Neuron (in vitro differentiated cells): ENCODE data around the gene TEX10.

Experiments used
- H2AFZ ChIP-seq: one replicate; pipeline ENCODE4 v1.6.1; 2013; ENCODE audit warnings: low read depth, mild to moderate bottlenecking, inconsistent platforms, low read length, moderate library complexity
- H3K27me3 ChIP-seq: one replicate; pipeline ENCODE4 v1.6.1; 2013; ENCODE audit warnings: low read length; ENCODE audit not compliant: insufficient read depth
- H3K36me3 ChIP-seq: one replicate; pipeline ENCODE4 v1.6.1; 2013; ENCODE audit warnings: low read length; ENCODE audit not compliant: insufficient read depth
- H3K4me1 ChIP-seq: one replicate; pipeline ENCODE4 v1.6.1; 2013; ENCODE audit warnings: low read length; ENCODE audit not compliant: insufficient read depth
- H3K4me3 ChIP-seq: 2 replicates; pipeline ENCODE4 v1.5.1; 2013; ENCODE audit warnings: mild to moderate bottlenecking, low read length, moderate library complexity
- H3K9me3 ChIP-seq: one replicate; pipeline ENCODE4 v1.6.1; 2013; ENCODE audit warnings: low read length

Gene TEX10

DNA sequence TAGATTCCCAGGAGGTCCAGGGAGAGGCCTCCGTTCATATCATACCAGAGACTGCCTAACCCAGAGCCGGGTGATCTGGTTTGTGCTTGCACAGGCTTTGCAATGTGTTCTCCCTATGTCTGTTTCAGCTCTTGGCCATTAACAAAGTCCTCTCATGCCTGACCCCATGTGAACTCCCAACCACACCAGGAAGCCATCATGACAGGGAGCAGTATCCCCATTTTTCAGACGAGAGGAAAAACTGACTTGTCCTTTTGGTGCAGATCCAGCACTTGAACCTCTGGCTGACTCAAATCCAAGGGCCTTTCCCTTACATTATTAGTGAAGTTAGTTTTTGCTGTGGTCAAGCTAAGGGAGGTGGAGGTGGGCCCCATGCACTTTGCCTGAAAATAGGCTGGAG, 58.4 kb downstream of the TEX10 start:
- Histone ChIP-seq H3K4me1 (peaks cover 16% of the 10 kb centered on the region), H2AFZ (no peak overlapping the region), H3K4me3 (no peak overlapping the region), H3K36me3 (peaks cover 75% of the 10 kb centered on the region), H3K27me3 (no peaks in the 10 kb centered on the region), H3K9me3 (no peaks in the 10 kb centered on the region)

DNA sequence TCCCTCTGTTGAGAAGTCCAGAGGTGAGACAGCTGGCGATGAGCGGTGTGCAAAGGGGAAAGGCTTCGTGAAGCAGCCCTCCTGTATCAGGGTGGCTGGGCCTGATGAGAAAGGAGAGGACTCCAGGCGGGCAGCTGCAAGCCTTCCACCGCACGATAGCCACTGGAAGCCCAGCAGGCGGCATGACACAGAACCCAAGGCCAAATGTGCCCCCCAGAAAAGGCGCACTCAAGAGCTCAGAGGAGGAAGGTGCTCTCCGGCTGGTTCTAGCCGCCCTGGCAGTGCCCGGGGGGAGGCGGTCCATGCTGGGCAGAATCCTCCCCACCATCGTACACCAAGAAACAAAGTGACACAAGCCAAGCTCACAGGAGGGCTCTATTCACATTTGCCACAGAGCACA, 60.3 kb downstream of the TEX10 start:
- no peak overlapping the region for H2AFZ ChIP-seq
- H3K9me3 ChIP-seq, result peaks cover 4% of the 10 kb centered on the region
- no peaks in the 10 kb centered on the region for H3K4me1 ChIP-seq
- peaks cover 72% of the 10 kb centered on the region for H3K36me3 ChIP-seq
- no peak overlapping the region for H3K4me3 ChIP-seq
- no peaks in the 10 kb centered on the region for H3K27me3 ChIP-seq

DNA sequence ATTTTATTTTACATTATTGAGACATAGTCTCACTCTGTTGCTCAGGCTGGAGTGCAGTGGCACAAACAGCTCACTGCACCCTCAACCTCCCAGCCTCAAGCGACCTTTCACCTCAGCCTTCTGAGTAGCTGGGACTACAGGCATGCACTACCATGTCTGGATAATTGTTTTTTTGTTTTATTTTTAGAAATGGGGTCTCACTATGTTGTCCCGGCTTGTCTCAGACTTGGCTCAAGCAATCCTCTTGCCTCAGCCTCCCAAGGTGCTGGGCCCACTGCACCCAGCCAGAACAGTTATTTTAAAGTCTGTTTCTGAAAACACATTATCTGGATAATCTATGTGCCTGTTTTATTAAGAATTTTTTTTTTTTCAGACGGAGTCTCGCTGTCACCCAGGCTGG, 62.0 kb downstream of the TEX10 start:
- H2AFZ ChIP-seq, result no peak overlapping the region
- H3K4me3 ChIP-seq, result no peak overlapping the region
- H3K4me1 ChIP-seq, result no peaks in the 10 kb centered on the region
- no peaks in the 10 kb centered on the region for H3K27me3 ChIP-seq
- H3K36me3 ChIP-seq, result peaks cover 65% of the 10 kb centered on the region
- peaks cover 11% of the 10 kb centered on the region for H3K9me3 ChIP-seq

- Histone ChIP-seq H2AFZ (no peak overlapping the region), H3K27me3 (no peaks in the 10 kb centered on the region), H3K9me3 (peaks cover 22% of the 10 kb centered on the region), H3K4me1 (no peaks in the 10 kb centered on the region), H3K36me3 (peaks cover 56% of the 10 kb centered on the region), H3K4me3 (no peak overlapping the region)
Observed at GRCh38 chr9:100287186-100287585, 65.6 kb downstream of the TEX10 start.

- Histone ChIP-seq H3K36me3 (peaks cover 52% of the 10 kb centered on the region), H3K4me3 (no peak overlapping the region), H3K4me1 (no peaks in the 10 kb centered on the region), H3K27me3 (no peaks in the 10 kb centered on the region), H2AFZ (no peak overlapping the region), H3K9me3 (peaks cover 22% of the 10 kb centered on the region)
Observed at GRCh38 chr9:100286257-100286656, 66.5 kb downstream of the TEX10 start.

DNA sequence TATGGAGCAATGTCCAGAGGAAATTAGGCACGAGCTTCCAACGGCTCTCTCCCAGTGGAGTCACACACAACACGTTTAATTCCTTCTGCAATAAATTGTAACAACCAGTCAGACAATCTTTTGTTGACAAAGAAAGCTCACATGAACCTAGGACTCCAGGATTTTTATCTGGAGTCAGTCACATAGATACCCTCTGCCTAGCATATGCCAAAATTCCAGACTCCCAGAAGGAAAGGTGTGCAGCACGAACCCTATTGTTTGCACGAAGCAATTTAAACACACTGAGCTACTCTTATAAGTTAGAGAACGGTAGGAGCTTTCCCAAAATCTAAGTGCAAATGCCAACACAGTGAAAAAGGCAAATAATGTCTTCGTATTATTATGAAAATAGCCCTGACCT, 67.1 kb downstream of the TEX10 start:
- peaks cover 54% of the 10 kb centered on the region for H3K36me3 ChIP-seq
- H3K9me3 ChIP-seq, result peaks cover 22% of the 10 kb centered on the region
- H2AFZ ChIP-seq, result no peak overlapping the region
- H3K27me3 ChIP-seq, result no peaks in the 10 kb centered on the region
- H3K4me3 ChIP-seq, result no peak overlapping the region
- H3K4me1 ChIP-seq, result no peaks in the 10 kb centered on the region

DNA sequence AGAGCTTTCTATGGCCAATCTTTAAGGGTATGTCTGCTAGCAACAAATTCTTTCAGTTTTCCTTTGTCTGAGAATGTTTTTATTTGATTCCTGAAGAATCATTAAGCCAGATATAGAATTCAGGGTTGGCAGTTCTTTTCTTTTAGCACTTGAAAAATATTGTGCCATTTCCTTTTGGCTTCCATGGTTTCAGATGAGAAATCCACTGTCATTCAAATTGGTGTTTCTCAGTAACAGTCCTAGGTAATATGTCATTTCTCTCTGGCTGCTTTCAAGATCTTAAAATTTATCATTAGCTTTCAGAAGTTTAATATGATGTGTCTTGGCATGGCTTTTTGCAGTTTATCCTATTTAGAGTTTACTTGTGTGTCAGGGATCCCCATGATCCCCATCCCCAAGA, 67.7 kb downstream of the TEX10 start:
- Histone ChIP-seq H3K4me1 (no peaks in the 10 kb centered on the region), H2AFZ (no peak overlapping the region), H3K4me3 (no peak overlapping the region), H3K9me3 (peaks cover 22% of the 10 kb centered on the region), H3K27me3 (no peaks in the 10 kb centered on the region), H3K36me3 (peaks cover 54% of the 10 kb centered on the region)

GRCh38 chr9:100284247-100284646, 68.5 kb downstream of the TEX10 start:
- H3K4me1 ChIP-seq, result no peaks in the 10 kb centered on the region
- H3K9me3 ChIP-seq, result peaks cover 22% of the 10 kb centered on the region
- H3K27me3 ChIP-seq, result no peaks in the 10 kb centered on the region
- H2AFZ ChIP-seq, result no peak overlapping the region
- H3K36me3 ChIP-seq, result peaks cover 47% of the 10 kb centered on the region
- H3K4me3 ChIP-seq, result no peak overlapping the region

GRCh38 chr9:100282388-100282719, 70.4 kb downstream of the TEX10 start:
- peaks cover 3% of the 10 kb centered on the region for H3K4me1 ChIP-seq
- H3K9me3 ChIP-seq, result peaks cover 18% of the 10 kb centered on the region
- H3K4me3 ChIP-seq, result no peak overlapping the region
- H3K27me3 ChIP-seq, result no peaks in the 10 kb centered on the region
- H2AFZ ChIP-seq, result no peak overlapping the region
- peaks cover 44% of the 10 kb centered on the region for H3K36me3 ChIP-seq

DNA sequence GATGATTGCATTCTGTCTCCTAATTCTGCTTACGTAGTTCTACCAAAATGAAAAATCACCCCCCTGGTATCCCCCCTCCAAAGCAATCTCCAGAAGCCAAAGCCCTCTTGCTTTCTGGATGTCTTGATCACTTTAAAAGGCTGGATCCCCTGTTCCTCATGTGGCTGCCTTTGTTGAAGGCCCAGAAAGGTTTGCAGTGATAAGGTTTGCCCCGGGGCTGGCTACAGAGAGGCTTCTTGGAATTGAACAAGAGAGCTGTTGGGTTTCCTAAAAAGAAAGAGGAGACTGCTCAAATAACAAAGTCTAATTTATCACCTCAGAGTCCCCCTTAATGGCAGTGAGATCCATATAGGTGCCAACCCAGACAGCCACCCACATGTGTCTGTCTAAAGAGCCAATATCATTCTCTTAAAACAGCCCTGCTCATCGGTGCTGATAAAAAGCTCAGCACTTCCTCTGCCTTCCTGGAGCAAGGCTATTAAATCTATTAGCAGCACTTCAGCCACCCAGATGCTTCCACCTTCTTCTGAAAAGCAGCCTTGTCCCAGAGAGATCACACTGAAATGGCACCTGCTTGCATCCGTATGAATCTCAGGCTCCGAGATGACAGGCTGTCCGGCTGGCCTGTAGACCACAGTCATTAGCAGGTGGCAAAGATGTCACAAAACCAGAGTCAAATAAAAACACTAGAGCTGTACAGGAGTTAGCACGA, 70.9 kb downstream of the TEX10 start:
- H3K36me3 ChIP-seq, result peaks cover 40% of the 10 kb centered on the region

GRCh38 chr9:100281066-100281465, 71.7 kb downstream of the TEX10 start:
- Histone ChIP-seq H3K4me3 (no peak overlapping the region), H3K4me1 (peaks cover 8% of the 10 kb centered on the region), H2AFZ (no peak overlapping the region), H3K27me3 (no peaks in the 10 kb centered on the region), H3K9me3 (peaks cover 14% of the 10 kb centered on the region), H3K36me3 (peaks cover 39% of the 10 kb centered on the region)

More for the DNA sequence above, 70.9 kb downstream of the TEX10 start:
- Histone ChIP-seq H3K4me3 (no peak overlapping the region), H3K27me3 (no peaks in the 10 kb centered on the region), H3K9me3 (peaks cover 16% of the 10 kb centered on the region), H3K4me1 (peaks cover 7% of the 10 kb centered on the region), H2AFZ (no peak overlapping the region)

GRCh38 chr9:100277166-100277979, 75.4 kb downstream of the TEX10 start:
- no peaks in the 10 kb centered on the region for H3K27me3 ChIP-seq
- peaks cover 22% of the 10 kb centered on the region for H3K36me3 ChIP-seq

GRCh38 chr9:100269656-100270055, 83.1 kb downstream of the TEX10 start:
- H2AFZ ChIP-seq, result no peak overlapping the region
- no peaks in the 10 kb centered on the region for H3K27me3 ChIP-seq
- peaks cover 9% of the 10 kb centered on the region for H3K9me3 ChIP-seq

More at GRCh38 chr9:100277166-100277979, 75.4 kb downstream of the TEX10 start:
- no peak overlapping the region for H2AFZ ChIP-seq
- peaks cover 8% of the 10 kb centered on the region for H3K4me1 ChIP-seq
- H3K4me3 ChIP-seq, result no peak overlapping the region
- H3K9me3 ChIP-seq, result peaks cover 5% of the 10 kb centered on the region

More at GRCh38 chr9:100269656-100270055, 83.1 kb downstream of the TEX10 start:
- Histone ChIP-seq H3K4me3 (no peak overlapping the region), H3K36me3 (peaks cover 36% of the 10 kb centered on the region), H3K4me1 (no peaks in the 10 kb centered on the region)
